HG02759 (cell line): ENCODE results near the gene COL4A2.
"Not testable (repeated sequence)": the region's sequence is repeated elsewhere in the genome, so short reads cannot be mapped to it uniquely, and the experiment has no call there.

Experiments used
- ATAC-seq: cut with Tn5 transposase; IDR thresholded peaks from one replicate; pipeline ENCODE4 v1.9.1; 2021; ENCODE audit warnings: mild to moderate bottlenecking, moderate library complexity; ENCODE audit not compliant: unreplicated experiment

The COL4A2 gene

DNA sequence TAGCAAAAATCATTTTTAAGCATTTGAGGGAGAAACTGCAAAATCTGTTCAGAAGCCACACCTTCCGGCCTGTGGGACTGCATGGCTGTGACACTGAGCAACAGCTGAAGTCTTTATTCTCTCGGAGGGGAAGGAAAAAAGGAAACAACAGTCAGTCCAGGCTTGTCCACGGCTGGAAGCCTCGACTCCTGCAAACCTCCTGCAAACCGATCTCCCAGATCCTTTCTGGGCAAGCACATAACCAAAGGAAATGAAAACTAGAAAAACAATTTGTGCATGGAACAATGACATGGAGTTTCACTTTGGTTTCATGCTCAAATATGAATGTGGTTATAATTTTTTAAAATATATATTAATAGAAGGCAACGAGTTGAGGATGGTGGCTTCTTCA lies 1.1 kb upstream of the COL4A2 start:
- no peak for ATAC-seq

GRCh38 chr13:110306340-110306959 lies 634 bp upstream of the COL4A2 start:
- ATAC-seq = no peak

GRCh38 chr13:110307767-110308655 lies 927 bp downstream of the COL4A2 start:
- ATAC-seq = no peak

DNA sequence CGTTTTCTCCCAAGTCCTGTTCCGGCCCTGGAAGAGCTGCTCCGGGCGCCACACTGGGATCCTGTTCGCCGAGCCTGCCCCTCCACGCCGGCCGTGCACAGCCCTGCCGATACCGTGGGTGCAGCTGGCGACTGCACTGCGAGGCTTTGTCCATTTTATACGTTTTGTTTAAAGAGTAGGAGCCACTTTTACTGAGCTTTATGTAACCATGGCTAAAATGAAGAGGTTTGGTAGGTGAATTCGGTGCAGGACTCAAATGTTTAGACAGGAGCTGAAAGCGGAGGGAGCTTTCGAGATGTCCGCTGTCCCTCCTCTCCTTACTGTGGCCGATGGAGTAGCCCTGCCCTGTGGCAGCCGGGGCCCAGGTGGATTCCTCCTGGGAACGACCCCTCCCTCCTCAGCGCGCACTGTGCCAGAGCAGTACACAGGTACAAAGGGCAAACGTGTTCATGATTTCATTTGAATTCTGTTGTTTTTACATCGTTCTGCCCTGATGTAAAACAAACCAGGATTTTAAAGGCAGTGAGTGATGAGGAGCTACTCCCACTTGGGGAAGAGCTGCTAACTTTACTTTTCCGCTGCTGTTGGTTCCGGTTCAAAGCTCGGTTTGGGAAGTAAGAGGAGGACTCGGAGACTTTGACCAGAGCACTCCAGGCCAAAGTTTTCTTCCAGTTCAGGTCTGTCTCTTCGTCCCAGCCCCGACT lies 1.7 kb downstream of the COL4A2 start:
- ATAC-seq = no peak

- ATAC-seq = no peak
These were observed 2.8 kb downstream of the COL4A2 start for GRCh38 chr13:110309661-110310524.

DNA sequence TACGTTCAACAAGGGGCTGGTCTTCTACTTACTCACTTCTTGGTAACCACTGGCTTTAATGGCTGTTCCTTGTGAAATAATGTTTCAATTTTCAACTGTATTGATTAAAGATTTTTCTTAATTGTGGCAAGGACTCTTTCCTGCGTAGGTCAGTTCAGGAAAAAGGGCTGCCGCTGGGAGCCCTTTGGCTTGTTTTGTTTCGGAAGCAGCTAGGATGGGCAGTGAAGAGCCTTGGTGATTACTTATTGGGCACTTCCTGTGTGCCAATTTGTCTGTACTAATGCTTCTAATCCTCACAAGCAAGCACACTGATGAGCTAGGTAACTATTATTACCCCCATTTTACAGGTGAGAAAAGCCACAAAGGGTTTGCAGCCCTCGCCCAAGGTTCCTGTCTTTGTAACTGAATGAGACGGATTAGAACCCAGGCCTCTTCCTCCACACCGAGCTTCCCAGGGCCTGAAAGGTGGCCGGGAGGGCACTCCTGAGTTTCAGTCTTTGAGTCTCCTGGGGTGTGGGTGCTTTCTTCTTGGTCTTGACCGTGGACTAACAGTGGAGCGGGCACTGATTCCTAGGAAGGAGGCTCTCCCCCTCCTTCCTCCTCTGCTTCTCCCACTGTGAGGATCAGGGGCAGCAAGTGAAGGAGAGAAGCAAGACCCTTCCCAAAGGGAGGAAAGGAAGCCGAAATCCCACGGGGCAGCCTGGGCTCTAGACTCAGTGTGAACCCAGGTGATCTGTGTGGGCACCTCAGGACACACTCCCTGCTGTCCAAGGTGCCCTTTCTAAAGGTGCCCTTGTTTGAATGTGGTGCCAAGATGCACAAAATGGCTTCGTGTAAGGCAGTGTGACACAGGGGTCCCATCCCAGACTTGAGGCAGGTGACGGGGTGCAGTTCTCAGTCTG lies 3.7 kb downstream of the COL4A2 start:
- no peak for ATAC-seq

DNA sequence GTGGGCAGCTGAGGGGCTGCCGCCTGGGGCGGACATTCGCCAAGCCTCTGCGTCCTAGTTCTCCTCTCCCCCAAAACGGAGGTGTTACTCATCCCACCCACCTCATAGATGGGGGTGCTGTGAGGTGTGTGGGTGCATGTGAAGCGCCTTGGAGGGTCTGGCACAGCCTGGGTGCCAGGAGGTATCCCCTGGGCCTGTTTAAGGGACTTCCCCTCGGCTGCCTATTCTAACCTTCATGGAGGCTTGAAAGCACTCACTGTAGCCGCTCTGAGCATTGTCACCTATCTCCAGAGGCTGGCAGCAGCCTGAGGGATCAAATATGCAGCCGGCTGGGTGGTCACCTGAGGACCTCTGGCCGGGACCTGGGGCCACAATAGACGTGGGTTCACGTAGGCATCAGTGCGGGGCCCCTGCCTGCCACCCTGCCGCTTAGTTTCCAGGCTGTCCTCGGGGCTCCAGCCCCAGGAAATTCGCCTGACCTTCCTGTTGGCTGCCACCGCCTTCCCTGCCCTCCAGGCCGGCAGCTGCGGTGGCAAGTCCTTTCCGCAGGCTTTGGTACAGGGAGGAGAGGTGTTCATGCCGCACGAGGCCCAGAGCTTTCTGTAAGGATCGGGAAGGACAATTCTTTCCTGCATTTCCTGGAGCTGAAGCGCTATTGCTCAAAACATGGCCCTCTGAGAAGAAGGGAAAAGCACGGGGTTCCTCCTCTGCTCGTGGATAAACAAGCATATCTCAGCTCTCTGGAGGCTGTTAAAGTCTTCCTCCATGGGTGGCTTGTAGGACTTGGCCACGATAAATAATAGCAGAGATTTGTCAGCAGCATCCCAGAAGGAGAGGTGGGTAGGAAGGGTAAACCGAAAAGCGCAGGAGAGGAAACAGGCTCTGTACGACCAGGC lies 4.6 kb downstream of the COL4A2 start:
- no peak for ATAC-seq

- ATAC-seq = no peak
These were observed 5.4 kb downstream of the COL4A2 start for GRCh38 chr13:110312339-110313031.

DNA sequence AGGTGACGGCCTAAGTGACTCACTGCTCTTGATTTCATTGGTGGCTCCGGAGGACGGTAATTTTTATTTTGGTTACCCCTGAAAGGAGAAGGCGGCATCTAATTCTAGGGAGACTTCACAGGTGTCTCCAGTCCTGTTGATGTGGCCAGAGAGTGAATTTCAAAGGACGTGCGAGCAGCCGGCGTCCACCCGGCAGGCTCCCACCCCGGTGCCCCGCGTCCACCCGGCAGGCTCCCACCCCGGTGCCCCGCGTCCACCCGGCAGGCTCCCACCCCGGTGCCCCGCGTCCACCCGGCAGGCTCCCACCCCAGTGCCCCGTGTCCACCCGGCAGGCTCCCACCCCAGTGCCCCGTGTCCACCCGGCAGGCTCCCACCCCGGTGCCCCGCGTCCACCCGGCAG lies 6.2 kb downstream of the COL4A2 start:
- not testable (repeated sequence) for ATAC-seq

DNA sequence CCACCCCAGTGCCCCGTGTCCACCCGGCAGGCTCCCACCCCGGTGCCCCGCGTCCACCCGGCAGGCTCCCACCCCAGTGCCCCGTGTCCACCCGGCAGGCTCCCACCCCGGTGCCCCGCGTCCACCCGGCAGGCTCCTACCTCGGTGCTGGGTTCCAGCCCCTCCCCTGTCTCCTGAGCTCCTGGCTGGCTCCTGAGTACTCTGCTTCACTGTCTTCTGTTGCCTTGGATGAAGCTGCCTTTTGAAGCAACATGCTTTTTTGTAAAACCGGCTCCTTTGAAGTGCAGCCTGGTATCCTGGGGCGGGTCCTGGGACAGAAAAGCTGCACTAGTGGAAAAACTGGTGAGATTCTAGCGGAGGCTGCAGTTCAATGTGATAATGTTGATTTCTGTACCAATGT lies 6.6 kb downstream of the COL4A2 start:
- not testable (repeated sequence) for ATAC-seq

DNA sequence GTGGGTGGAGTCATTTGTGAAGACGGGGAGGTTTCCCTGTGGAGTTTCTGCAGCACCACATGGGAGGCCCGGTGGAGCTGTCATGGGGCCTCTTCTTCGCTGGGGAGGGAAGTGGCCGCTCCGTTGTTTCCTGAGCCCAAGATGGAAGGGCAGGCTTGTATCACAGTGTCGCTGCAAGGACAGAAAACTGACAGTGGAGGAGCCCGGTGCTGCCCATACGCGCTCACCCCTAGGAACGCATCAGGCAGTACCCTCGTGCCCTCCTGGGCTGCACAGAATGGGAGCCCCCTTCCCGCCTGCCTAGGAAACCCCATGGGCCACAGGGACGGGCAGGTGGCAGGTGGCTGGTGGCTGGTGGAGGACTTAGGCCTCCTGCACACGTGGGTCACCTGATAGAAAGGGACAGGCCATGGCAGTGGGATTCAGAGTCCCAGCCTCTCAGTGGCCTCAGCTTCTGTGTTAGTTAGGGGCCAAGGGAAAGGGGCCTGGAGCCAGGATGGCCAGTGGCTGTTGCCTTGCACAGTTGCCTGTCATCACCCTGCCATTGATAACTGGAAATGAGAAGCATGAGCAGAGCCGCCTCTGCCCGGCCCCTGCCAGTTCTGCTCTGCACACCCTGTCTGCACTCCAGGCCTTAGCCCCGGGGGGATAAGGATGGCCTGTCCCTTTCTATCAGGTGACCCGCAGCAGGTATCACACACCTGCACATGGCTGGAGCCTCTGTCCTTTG lies 7.6 kb downstream of the COL4A2 start:
- ATAC-seq = no peak

DNA sequence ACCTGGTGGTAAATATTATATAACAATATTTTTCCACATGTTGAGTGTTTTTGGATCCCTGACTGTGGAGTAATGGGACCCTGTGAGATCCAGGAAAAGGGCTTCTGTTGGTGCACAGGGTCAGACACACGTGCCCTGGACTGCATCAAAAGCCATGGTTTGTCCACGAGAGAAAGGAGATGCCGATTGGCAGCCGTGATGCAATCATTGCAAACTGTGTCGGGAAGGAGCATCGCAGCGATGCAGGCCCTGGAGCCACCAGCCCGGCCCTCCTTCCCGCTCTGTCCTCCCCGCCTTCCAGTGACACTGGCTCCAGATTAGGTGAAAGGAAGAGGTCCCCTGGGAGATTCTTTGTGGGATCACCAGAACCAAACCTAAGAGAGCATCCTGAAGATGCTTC lies 9.1 kb downstream of the COL4A2 start:
- ATAC-seq = no peak

DNA sequence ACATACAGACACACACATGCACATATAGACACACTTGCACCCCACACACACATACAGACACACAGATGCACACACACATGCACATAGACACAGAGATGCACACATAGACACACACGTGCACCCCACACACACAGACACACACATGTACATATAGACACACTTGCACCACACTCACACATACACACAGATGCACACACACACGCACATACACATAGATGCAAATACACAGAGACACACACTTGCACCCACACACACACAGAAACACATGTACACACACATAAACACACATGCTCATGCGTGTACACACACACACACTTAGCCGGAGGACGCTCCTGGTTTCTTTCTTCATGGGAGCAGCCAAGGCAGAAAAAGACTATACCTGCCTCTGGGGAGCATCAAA lies 10.0 kb downstream of the COL4A2 start:
- ATAC-seq = no peak

DNA sequence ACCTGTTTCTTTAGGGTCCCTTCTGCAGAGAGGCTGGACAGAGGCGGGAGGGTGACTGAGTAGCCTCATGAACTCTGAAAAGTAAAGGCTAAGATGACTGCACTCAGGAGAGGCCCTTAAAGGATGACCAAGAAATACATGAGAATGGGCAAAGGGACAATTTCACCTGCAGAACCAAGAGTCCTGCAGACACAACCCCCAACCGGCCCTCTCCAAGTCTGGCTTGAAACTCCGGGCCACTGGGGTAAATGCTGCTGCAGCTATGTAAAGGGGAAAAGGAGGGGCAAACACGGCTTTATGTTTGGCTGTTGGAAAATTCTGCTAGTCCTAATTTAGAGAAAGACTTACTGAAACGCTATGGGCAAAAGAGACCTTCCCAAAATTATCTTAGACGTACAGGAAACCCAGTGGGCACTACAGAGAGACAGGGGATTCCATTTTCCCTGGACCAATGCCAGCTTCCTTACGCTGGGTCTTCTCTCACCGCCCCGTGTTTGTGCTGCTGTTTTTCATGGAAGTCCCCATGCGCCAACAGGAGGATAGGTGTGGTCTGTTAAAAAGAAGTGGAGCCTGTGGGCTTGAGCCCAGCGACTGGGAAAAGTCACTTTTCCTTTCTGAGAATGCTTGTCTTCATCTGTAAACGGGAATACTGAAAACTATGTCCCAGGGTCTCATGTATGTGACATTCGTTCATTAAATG lies 10.6 kb downstream of the COL4A2 start:
- no peak for ATAC-seq

DNA sequence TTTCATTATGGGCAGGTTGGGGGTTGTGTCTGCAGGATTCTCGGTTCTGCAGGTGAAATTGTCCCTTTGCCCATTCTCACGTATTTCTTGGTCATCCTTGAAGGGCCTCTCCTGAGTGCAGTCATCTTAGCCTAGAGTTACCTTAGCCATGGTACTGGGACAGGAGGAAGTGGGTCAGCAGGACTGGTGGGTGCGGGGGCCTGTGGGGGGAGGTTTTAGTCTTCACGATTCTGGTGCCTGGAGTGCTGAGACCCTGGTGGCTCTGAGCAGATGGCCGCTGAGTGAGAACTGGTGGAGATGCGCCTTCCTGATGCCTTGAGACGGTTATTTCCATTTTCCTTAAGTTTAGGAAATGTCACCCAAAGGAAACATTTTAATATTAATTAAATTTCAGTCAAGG lies 11.8 kb downstream of the COL4A2 start:
- ATAC-seq = no peak

DNA sequence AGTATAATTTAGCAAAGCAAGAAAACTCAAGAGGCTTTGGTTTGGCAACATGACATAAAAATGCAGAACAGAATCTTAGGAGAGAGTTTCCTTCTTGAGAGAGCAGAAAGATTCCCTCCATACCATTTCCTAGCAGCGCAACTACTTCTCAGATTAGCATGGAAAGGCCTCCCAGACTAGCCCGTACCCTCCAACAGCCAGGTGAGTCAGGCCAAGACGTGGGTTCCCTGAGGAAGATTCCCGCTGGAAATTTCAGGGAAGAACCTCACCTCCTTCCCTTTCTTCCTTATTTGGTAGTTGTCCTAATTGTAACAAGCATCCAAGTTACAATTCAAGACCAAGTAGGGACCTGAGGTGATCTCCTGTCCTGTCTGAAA lies 12.3 kb downstream of the COL4A2 start:
- ATAC-seq = no peak
